Fibroblast of the aortic adventitia (primary cell): ENCODE measurements around the gene PRKG1. TPM values are rescaled to one million over a fixed set of nuclear protein-coding genes. Genes with fewer than 3 reads are reported as not detected.

Experiments used
- DNase-seq: peaks from one replicate; pipeline ENCODE4 v3.0.0-alpha.2; 2010; ENCODE audit warnings: low read depth
- H3K4me3 ChIP-seq: 2 replicates; pipeline ENCODE4 v1.5.1; 2011; ENCODE audit warnings: low read depth, mild to moderate bottlenecking, control low read depth, low read length, moderate library complexity
- total RNA-seq: library from RNA; depleted of rRNA; stranded (reverse); fragments of >200 nt; gene quantifications from 2 replicates; pipeline ENCODE4 v1.2.3, GENCODE V29; 2012; ENCODE audit warnings: low replicate concordance
- TF ChIP-seq, protein P1 (sequence below): IDR thresholded peaks from 2 replicates; pipeline ENCODE4 v1.5.1; 2011; ENCODE audit warnings: mild to moderate bottlenecking, low read length, control low read depth, inconsistent platforms; ENCODE audit not compliant: insufficient read depth

Gene PRKG1
- total RNA-seq, 1 donor, result 45.6 TPM

DNA sequence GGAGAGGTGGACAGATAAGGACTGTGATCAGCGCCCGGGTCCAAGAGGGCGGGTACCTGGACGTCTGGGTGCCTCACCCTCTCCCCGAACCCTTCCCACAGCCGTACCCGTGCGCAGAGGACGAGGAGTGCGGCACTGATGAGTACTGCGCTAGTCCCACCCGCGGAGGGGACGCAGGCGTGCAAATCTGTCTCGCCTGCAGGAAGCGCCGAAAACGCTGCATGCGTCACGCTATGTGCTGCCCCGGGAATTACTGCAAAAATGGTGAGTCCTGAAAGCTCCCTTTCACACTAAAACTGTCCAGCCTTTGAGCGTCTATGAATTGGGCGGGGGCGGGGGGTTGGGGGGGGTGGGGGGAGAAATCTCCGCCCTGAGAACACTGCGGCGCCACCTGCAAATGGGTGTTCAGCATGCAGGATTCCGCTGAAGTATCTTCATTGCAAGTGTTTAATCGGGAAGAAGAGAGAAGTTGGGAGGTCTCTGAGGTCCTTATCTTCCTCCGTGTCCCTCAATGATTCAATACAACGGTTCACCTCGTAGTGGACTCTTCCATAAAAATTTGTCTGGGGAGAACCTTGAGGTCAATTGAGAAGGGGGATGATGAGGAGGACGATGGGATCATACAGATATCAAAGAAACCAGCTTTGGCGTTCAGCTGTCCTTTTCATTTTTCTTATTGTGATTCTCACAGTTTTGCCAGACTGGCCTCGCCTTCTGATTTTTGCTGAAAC, 1240.7 kb downstream of the PRKG1 start:
- H3K4me3 ChIP-seq, result peak overlapping the region; percentile 98
- TF ChIP-seq, protein P1, sequence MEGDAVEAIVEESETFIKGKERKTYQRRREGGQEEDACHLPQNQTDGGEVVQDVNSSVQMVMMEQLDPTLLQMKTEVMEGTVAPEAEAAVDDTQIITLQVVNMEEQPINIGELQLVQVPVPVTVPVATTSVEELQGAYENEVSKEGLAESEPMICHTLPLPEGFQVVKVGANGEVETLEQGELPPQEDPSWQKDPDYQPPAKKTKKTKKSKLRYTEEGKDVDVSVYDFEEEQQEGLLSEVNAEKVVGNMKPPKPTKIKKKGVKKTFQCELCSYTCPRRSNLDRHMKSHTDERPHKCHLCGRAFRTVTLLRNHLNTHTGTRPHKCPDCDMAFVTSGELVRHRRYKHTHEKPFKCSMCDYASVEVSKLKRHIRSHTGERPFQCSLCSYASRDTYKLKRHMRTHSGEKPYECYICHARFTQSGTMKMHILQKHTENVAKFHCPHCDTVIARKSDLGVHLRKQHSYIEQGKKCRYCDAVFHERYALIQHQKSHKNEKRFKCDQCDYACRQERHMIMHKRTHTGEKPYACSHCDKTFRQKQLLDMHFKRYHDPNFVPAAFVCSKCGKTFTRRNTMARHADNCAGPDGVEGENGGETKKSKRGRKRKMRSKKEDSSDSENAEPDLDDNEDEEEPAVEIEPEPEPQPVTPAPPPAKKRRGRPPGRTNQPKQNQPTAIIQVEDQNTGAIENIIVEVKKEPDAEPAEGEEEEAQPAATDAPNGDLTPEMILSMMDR, result no peak
- peak; percentile 59 for DNase-seq

DNA sequence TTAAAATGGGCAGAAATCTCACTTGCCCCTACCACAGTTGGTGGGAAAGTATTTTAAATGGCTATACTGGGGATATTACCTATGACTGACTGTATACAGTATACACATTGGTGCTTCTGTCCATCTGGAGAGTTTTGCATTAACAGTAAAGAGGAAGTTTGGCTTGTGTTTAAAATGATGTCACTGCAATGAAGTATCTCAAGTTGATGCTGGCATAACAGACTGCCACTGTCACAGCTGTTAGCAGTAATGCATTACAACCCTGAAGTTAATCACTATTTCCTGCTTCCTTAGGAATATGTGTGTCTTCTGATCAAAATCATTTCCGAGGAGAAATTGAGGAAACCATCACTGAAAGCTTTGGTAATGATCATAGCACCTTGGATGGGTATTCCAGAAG, 1241.7 kb downstream of the PRKG1 start:
- peak; percentile 27 for DNase-seq
- H3K4me3 ChIP-seq, result peak overlapping the region; percentile 98
- TF ChIP-seq, protein P1, result no peak

DNA sequence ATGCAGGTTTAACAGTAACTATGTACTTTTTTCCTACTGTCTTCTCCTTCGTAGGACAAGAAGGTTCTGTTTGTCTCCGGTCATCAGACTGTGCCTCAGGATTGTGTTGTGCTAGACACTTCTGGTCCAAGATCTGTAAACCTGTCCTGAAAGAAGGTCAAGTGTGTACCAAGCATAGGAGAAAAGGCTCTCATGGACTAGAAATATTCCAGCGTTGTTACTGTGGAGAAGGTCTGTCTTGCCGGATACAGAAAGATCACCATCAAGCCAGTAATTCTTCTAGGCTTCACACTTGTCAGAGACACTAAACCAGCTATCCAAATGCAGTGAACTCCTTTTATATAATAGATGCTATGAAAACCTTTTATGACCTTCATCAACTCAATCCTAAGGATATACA, 1242.2 kb downstream of the PRKG1 start:
- peak; percentile 12 for DNase-seq
- TF ChIP-seq, protein P1, result no peak
- peak overlapping the region; percentile 98 for H3K4me3 ChIP-seq

DNA sequence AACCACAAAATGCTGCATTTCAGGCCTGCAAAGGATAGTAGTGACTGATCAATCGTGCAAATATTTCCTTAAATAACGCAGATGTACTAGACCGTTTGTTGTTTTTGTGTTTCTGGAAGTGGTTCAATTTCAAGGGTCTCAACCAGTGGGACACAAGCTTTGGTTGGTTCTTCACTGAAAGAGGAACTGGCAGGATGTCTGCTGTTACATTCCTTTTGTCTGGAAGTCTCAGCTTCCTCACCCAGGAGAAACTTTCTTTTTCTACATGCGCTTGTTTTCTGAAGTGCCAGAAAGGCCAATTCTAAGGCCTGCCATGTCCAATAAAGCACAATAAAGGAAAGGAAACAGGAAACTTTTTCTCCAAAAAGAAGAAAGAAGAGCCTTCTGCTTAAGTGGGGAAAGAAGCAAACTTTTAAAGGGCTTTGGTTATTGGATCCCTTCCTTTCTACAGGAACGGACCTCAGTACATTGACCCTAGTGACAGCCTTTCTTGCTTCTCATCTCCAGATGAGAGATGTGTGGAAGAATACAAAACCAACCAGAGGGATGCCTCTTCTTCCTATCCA, 1243.9 kb downstream of the PRKG1 start:
- H3K4me3 ChIP-seq, result no peak overlapping the region
- peak; percentile 58 for DNase-seq
- TF ChIP-seq, protein P1, result no peak

DNA sequence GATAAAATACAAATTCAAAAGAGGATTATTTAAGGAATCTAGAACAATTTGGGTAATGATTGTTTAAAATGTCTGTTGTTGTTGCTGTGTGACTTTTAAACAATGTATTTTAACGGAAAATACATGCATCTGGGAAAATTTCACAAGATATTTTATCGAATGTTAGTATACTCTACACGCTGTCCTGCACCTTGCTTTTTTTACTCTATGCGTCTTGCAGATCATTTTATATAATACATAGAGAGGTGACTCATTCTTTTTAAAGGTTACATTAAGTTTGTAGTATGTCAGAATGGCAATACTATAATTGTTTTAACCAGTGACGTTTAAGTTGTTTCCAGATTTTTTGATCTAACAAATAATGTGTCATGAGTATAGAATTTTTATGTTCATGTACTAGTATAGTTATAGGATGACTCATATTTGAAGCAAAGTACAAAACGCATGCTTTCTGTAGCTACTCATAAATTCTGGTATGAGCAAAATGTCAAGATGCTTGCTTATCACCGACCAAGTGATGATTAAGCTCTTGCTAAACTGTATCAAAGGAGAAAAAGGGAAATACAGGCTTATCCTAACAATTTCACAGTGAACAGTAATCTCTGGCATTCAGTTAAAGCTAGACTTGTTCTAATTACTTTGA, 1244.7 kb downstream of the PRKG1 start:
- TF ChIP-seq, protein P1, result no peak
- H3K4me3 ChIP-seq, result no peak overlapping the region
- peak; percentile 97 for DNase-seq

DNA sequence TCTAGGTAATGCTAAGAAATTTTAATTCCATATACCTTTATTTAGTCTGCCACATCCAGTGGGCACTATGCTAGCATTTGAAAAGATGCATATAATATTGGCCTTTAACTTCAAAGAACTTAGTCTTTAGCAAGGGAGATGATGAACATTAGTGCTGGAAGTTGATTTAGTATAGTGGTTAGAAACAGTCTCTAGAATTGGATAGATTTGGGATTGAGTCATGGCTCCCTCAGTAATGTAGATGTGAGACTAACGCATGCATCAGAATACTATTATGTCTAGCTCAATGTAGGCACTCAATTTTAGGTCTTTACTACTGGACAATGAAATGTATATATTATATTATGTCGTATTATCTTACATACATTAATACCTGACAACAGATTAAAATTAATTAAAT, 1245.6 kb downstream of the PRKG1 start:
- no peak overlapping the region for H3K4me3 ChIP-seq
- TF ChIP-seq, protein P1, result no peak
- DNase-seq, result peak; percentile 28
